ENCODE measurements around the gene CASP8AP2.

Gene CASP8AP2

GRCh38 chr6:89797317-89797716 lies 32.4 kb upstream of the CASP8AP2 start:
- ATAC-seq, result no peak
- TF ChIP-seq GLIS3 (CRISPR knock-in tag; IDR thresholded peaks at IDR 0.05) (no peak), ISL1 (CRISPR knock-in tag; IDR thresholded peaks at IDR 0.05) (no peak), BACH2 (CRISPR knock-in tag; IDR thresholded peaks at IDR 0.05; ENCODE audit: borderline replicate concordance) (no peak), POU6F1 (CRISPR knock-in tag; IDR thresholded peaks at IDR 0.05; ENCODE audit: borderline replicate concordance, low read depth) (no peak), PPARA (CRISPR knock-in tag; IDR thresholded peaks at IDR 0.05; ENCODE audit: borderline replicate concordance) (no peak), CSDC2 (CRISPR knock-in tag; IDR thresholded peaks at IDR 0.05) (no peak), ARNTL (CRISPR knock-in tag; IDR thresholded peaks at IDR 0.05; ENCODE audit: borderline replicate concordance, low read depth) (no peak), OSR1 (CRISPR knock-in tag; IDR thresholded peaks at IDR 0.05) (no peak), SNAI2 (CRISPR knock-in tag; IDR thresholded peaks at IDR 0.05) (no peak), ESRRG (CRISPR knock-in tag; IDR thresholded peaks at IDR 0.05) (no peak), RARB (CRISPR knock-in tag; IDR thresholded peaks at IDR 0.05) (no peak), TOX (CRISPR knock-in tag; IDR thresholded peaks at IDR 0.05; ENCODE audit: borderline replicate concordance) (no peak), ZNF8 (CRISPR knock-in tag; IDR thresholded peaks at IDR 0.05) (no peak), ZFP3 (CRISPR knock-in tag; IDR thresholded peaks at IDR 0.05) (no peak), PATZ1 (CRISPR knock-in tag; IDR thresholded peaks at IDR 0.05; ENCODE audit: borderline replicate concordance) (no peak), ZNF565 (CRISPR knock-in tag; conservative IDR thresholded peaks at IDR 0.05; ENCODE audit: low read depth) (no peak), TCF4 (CRISPR knock-in tag; IDR thresholded peaks at IDR 0.05; ENCODE audit: borderline replicate concordance) (no peak), ZC3H10 (CRISPR knock-in tag; IDR thresholded peaks at IDR 0.05) (no peak), CREB5 (CRISPR knock-in tag; IDR thresholded peaks at IDR 0.05; ENCODE audit: low read depth) (no peak)

GRCh38 chr6:89799096-89799495 lies 30.6 kb upstream of the CASP8AP2 start:
- no peak for ATAC-seq
- no peak for TF ChIP-seq TOX (CRISPR knock-in tag; IDR thresholded peaks at IDR 0.05; ENCODE audit: borderline replicate concordance)
- no peak for TF ChIP-seq ARNTL (CRISPR knock-in tag; IDR thresholded peaks at IDR 0.05; ENCODE audit: borderline replicate concordance, low read depth)
- no peak for TF ChIP-seq ZFP30 (CRISPR knock-in tag; IDR thresholded peaks at IDR 0.05)
- TF ChIP-seq BACH2 (CRISPR knock-in tag; IDR thresholded peaks at IDR 0.05; ENCODE audit: borderline replicate concordance), result no peak
- no peak for TF ChIP-seq TSHZ2 (CRISPR knock-in tag; IDR thresholded peaks at IDR 0.05)
- no peak for TF ChIP-seq ZNF70 (CRISPR knock-in tag; IDR thresholded peaks at IDR 0.05)
- TF ChIP-seq ZNF8 (CRISPR knock-in tag; IDR thresholded peaks at IDR 0.05), result no peak
- no peak for TF ChIP-seq ISL1 (CRISPR knock-in tag; IDR thresholded peaks at IDR 0.05)
- TF ChIP-seq RARB (CRISPR knock-in tag; IDR thresholded peaks at IDR 0.05), result no peak
- no peak for TF ChIP-seq PATZ1 (CRISPR knock-in tag; IDR thresholded peaks at IDR 0.05; ENCODE audit: borderline replicate concordance)
- no peak for TF ChIP-seq CSDC2 (CRISPR knock-in tag; IDR thresholded peaks at IDR 0.05)
- no peak for TF ChIP-seq CSRNP3 (CRISPR knock-in tag; IDR thresholded peaks at IDR 0.05)
- no peak for TF ChIP-seq SNAI2 (CRISPR knock-in tag; IDR thresholded peaks at IDR 0.05)
- no peak for TF ChIP-seq GLIS3 (CRISPR knock-in tag; IDR thresholded peaks at IDR 0.05)
- TF ChIP-seq CREB5 (CRISPR knock-in tag; IDR thresholded peaks at IDR 0.05; ENCODE audit: low read depth), result no peak
- TF ChIP-seq ZC3H10 (CRISPR knock-in tag; IDR thresholded peaks at IDR 0.05), result no peak
- no peak for TF ChIP-seq ZFP3 (CRISPR knock-in tag; IDR thresholded peaks at IDR 0.05)
- TF ChIP-seq ZNF565 (CRISPR knock-in tag; conservative IDR thresholded peaks at IDR 0.05; ENCODE audit: low read depth), result no peak
- no peak for TF ChIP-seq ESRRG (CRISPR knock-in tag; IDR thresholded peaks at IDR 0.05)
- no peak for TF ChIP-seq POU6F1 (CRISPR knock-in tag; IDR thresholded peaks at IDR 0.05; ENCODE audit: borderline replicate concordance, low read depth)

Measured in SK-N-SH treated with all-trans-retinoic acid at 6 μM for 48 hours (cell line).